ENCODE measurements around the gene ICAM4.
A peak's percentile ranks its signal among the peaks of the same experiment; 100 is the strongest.
"Not testable (repeated sequence)": the region's sequence is repeated elsewhere in the genome, so short reads cannot be mapped to it uniquely, and the experiment has no call there.

The ICAM4 gene

DNA sequence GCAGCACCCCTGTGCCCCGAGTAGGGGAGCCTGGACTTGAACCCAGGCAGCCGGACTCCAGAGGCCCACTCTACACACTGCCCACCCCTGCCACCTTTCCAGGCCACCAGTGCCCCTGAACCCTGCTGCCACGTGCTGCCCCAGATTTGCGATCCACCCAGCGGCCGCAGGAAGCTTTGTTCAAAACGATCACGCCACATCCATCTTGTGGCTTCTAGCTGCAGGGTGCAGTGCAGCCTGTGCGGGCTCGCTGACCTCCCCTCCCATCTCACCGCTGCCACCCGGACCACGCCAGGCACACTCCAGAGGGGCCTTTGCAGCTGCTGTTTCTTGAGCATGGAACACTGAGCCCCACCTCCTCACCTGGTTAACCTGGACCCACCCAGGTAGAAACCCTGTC lies 42.8 kb downstream of the ICAM4 start:
- Histone ChIP-seq H3K36me3 (ENCODE audit: insufficient read depth, low read depth, low read length) (peaks cover 67% of the 10 kb centered on the region), H3K9ac (ENCODE audit: low read depth, low read length) (no peak overlapping the region), H3K27me3 (ENCODE audit: insufficient read depth, low read length) (peaks cover 6% of the 10 kb centered on the region), H3K4me1 (ENCODE audit: insufficient read depth, low read length) (no peaks in the 10 kb centered on the region), H3K4me3 (ENCODE audit: low read length) (no peak overlapping the region), H3K9me3 (ENCODE audit: insufficient read depth, low read depth, low read length) (no peaks in the 10 kb centered on the region), H3K27ac (ENCODE audit: low read length) (no peak overlapping the region)

DNA sequence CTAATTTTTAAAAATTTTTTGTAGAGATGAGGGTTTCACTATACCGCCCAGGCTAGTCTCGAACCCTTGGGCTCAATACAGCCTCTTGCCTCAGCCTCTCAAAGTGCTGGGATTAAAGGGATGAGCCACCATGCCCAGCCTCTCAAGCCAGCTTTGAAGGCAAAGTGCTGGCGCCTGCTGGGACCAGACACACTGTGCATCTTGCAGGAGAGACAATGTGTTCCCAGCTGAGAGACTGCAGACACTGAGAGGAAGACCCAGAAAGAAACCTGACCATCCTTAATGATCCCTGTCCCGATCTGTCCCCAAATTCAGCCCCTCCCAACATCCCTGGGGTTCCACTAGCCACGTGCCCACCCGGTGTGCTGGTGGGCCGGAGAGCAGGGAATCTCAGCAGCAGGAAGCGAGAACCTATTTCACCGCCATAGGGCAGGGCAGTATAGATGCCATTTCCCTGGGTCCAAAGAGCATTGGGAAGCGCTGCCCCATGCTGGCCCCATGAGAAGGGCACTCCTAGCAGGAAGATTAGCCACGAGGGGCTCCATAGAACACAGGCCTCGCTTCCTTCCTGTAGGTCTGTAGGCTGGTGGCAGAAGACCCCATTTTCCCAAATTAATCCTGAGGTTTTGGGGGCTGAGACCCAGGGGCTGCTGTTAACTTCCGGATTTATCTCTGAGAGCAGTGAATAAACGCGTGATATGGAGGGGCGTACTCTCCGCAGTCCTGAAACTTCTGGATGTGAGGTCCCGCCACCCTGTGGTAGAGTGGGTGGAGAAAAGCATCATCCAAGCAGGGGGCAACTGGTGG lies 45.6 kb downstream of the ICAM4 start:
- no peak overlapping the region for H3K27ac ChIP-seq (ENCODE audit: low read length)
- H3K36me3 ChIP-seq (ENCODE audit: insufficient read depth, low read depth, low read length), result peaks cover 41% of the 10 kb centered on the region
- H3K9ac ChIP-seq (ENCODE audit: low read depth, low read length), result peak overlapping the region; percentile 95; the same call in 1 of the 2 replicates
- H3K27me3 ChIP-seq (ENCODE audit: insufficient read depth, low read length), result peaks cover 8% of the 10 kb centered on the region
- peak overlapping the region; percentile 98 for H3K4me3 ChIP-seq (ENCODE audit: low read length)
- no peaks in the 10 kb centered on the region for H3K4me1 ChIP-seq (ENCODE audit: insufficient read depth, low read length)
- H3K9me3 ChIP-seq (ENCODE audit: insufficient read depth, low read depth, low read length), result no peaks in the 10 kb centered on the region

DNA sequence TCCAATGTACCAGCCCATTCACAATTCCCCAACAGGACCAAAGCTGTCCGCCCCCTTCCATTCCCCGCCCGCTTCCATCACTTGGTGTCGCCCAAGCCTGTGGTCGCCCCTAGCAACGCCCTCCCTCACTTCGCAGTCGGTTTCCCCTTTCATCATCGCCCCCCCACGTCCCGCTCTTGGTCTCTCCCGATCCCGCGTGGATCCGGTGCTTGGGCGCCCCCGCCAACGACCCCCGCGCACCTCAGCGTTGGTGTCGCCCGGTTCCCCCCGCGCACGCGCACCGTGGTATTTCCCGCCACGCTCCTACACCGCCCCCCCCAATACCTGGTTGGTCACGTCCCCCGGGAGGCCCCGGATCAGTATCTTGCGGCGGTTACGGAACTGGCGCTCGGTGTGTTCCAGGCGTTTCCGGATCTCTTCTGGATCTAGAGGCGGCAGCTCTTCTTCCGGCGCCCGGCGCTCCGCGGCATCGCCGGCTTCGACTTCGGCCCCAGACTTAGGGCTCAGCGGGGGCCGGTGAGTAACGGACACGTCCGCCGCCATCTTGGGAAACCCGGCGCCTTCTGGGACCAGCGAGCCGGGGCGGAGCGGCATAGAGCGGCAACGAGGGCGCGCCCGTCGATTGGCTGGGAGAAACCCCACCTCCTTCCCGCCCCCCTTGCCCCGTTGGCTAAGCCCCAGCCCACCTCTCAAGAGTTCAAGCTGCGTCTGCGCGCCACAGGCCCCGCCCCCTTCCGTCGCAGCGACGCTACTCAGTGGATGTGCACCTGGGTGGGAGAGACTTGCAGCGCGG lies 46.4 kb downstream of the ICAM4 start, which contains the start of gene RAVER1:
Gene RAVER1, minus strand, starts transcription at position 565 of the 793 bp plus-strand sequence. Its CDS starts 22 bp downstream, at position 543.
- H3K9ac ChIP-seq (ENCODE audit: low read depth, low read length), result peak within 1 kb of the TSS; percentile 95
- H3K27ac ChIP-seq (ENCODE audit: low read length), result peak within 1 kb of the TSS; percentile 51

GRCh38 chr19:10333758-10334587 lies 47.2 kb downstream of the ICAM4 start:
- Histone ChIP-seq H3K4me3 (ENCODE audit: low read length) (peak overlapping the region; percentile 98), H3K27me3 (ENCODE audit: insufficient read depth, low read length) (peaks cover 8% of the 10 kb centered on the region), H3K27ac (ENCODE audit: low read length) (no peak overlapping the region), H3K9ac (ENCODE audit: low read depth, low read length) (peak overlapping the region; percentile 95; the same call in 1 of the 2 replicates), H3K36me3 (ENCODE audit: insufficient read depth, low read depth, low read length) (peaks cover 25% of the 10 kb centered on the region), H3K9me3 (ENCODE audit: insufficient read depth, low read depth, low read length) (no peaks in the 10 kb centered on the region), H3K4me1 (ENCODE audit: insufficient read depth, low read length) (peaks cover 2% of the 10 kb centered on the region; the same call in 1 of the 2 replicates)

More for the DNA sequence above, 46.4 kb downstream of the ICAM4 start, which contains the start of gene RAVER1:
- H3K36me3 ChIP-seq (ENCODE audit: insufficient read depth, low read depth, low read length), result peaks cover 33% of the 10 kb centered on the region
- H3K4me3 ChIP-seq (ENCODE audit: low read length), result peak within 1 kb of the TSS; percentile 98
- H3K9me3 ChIP-seq (ENCODE audit: insufficient read depth, low read depth, low read length), result no peaks in the 10 kb centered on the region
- H3K4me1 ChIP-seq (ENCODE audit: insufficient read depth, low read length), result no peaks in the 10 kb centered on the region
- H3K27me3 ChIP-seq (ENCODE audit: insufficient read depth, low read length), result peaks cover 8% of the 10 kb centered on the region

DNA sequence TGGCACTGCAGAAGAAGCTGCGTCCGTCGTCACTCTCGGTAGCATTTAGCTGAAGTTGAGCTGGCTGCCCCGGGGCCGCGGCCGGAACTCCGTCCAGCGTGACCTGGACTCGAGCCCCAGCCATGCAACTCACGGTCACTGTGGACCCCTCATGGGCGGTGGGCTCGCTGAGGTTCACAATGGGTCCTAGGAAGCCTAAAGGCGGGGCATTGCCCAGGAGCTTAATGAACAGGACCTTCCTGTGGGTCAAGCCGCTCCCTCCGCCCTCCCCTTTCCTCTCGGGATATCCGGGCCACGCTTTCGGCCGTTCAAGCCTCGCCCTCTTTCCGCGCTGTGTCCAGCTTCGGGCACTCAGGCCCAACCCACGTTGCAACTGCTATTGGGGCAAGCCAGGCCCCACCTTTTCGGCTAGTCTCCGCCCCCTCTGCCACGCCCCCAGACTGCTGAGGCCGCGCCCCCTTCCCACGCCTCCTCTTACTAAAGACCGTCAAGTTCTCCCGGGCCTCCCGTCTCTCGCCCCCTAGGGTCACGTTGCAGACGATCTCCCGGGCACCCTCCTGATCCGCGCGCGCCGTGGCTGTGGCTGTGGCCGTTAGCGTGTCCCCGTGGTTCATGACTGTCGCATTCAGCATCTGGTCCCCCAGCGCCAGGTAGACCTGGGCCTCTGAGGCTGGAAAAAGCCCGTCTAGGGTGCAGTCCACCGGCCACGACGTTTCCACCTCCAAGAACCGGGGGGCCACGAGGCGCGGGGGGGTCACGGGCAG lies 48.0 kb downstream of the ICAM4 start:
- H3K9me3 ChIP-seq (ENCODE audit: insufficient read depth, low read depth, low read length), result no peaks in the 10 kb centered on the region
- peak overlapping the region; percentile 95; the same call in 1 of the 2 replicates for H3K9ac ChIP-seq (ENCODE audit: low read depth, low read length)
- H3K36me3 ChIP-seq (ENCODE audit: insufficient read depth, low read depth, low read length), result peaks cover 17% of the 10 kb centered on the region
- no peak overlapping the region for H3K27ac ChIP-seq (ENCODE audit: low read length)
- H3K4me1 ChIP-seq (ENCODE audit: insufficient read depth, low read length), result peaks cover 10% of the 10 kb centered on the region; the same call in 1 of the 2 replicates
- peaks cover 8% of the 10 kb centered on the region for H3K27me3 ChIP-seq (ENCODE audit: insufficient read depth, low read length)
- peak overlapping the region; percentile 98 for H3K4me3 ChIP-seq (ENCODE audit: low read length)

DNA sequence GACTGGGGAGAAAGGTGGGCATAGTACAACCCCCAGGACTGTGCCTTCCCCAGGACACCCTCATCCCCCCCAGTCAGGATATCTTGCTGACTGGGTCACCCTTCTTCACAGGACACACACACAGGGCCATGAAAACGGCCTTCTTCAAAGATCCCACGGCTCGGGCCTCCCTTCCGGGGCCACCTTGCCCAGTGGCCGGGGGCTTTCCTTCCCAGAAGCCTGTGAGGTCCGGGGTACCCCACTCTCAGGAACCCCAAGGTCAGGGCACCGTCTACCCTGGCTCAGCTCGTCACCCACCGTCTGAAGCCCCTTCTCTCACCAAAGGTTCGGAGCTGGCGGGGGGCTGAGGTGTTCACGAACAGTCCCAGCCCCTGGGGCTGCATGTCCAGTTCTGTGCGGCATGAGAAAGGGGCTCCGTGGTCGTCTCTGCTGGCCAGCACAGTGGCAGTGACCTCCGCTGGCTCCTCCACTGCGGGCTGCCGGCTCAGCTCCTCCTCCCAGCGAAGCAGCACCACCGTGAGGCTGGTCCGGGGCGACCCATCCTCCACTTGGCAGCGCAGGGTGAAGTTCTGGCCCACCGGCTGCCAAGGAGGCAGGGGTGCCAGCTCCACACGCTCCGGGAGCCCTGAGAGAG lies 48.7 kb downstream of the ICAM4 start:
- Histone ChIP-seq H3K4me1 (ENCODE audit: insufficient read depth, low read length) (peaks cover 12% of the 10 kb centered on the region; the same call in 1 of the 2 replicates), H3K27me3 (ENCODE audit: insufficient read depth, low read length) (peaks cover 8% of the 10 kb centered on the region), H3K4me3 (ENCODE audit: low read length) (peak overlapping the region; percentile 98; the same call in 1 of the 2 replicates), H3K9me3 (ENCODE audit: insufficient read depth, low read depth, low read length) (no peaks in the 10 kb centered on the region), H3K27ac (ENCODE audit: low read length) (no peak overlapping the region), H3K36me3 (ENCODE audit: insufficient read depth, low read depth, low read length) (peaks cover 10% of the 10 kb centered on the region), H3K9ac (ENCODE audit: low read depth, low read length) (no peak overlapping the region)

DNA sequence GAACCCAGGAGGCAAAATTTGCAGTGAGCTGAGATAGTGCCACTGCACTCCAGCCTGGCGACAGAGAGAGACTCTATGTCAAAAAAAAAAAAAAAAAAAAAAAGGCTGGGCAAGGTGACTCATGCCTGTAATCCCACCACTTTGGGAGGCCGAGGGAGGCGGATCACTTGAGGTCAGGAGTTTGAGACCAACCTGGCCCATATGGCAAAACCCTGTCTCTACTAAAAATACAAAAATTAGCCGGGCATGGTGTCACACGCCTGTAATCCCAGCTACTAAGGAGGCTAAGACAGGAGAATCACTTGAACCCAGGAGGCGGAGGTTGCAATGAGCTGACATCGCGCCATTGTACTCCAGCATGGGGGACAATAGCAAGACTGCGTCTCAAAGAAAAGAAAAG lies 50.0 kb downstream of the ICAM4 start:
- H3K9ac ChIP-seq (ENCODE audit: low read depth, low read length); H3K27ac ChIP-seq (ENCODE audit: low read length); H3K9me3 ChIP-seq (ENCODE audit: insufficient read depth, low read depth, low read length); H3K27me3 ChIP-seq (ENCODE audit: insufficient read depth, low read length); H3K4me3 ChIP-seq (ENCODE audit: low read length); H3K36me3 ChIP-seq (ENCODE audit: insufficient read depth, low read depth, low read length): not testable (repeated sequence)
- peaks cover 12% of the 10 kb centered on the region; the same call in 1 of the 2 replicates for H3K4me1 ChIP-seq (ENCODE audit: insufficient read depth, low read length)

Measured in iPS-20b (cell line).